ENCODE data around the gene NUDT12.

Gene NUDT12

GRCh38 chr5:103541114-103541513 lies 21.5 kb downstream of the NUDT12 start:
- DNase-seq (ENCODE audit: low read depth in 2 of 2): no peak

GRCh38 chr5:103539376-103540330 lies 22.9 kb downstream of the NUDT12 start:
- no peak for DNase-seq (ENCODE audit: low read depth in 2 of 2)

GRCh38 chr5:103532086-103532734 lies 30.4 kb downstream of the NUDT12 start:
- DNase-seq (ENCODE audit: low read depth in 2 of 2): no peak

GRCh38 chr5:103526164-103526915 lies 36.2 kb downstream of the NUDT12 start:
- DNase-seq (ENCODE audit: low read depth in 2 of 2): no peak

GRCh38 chr5:103525361-103525760 lies 37.2 kb downstream of the NUDT12 start:
- DNase-seq (ENCODE audit: low read depth in 2 of 2): no peak

- DNase-seq (ENCODE audit: low read depth in 2 of 2): no peak
Measured at GRCh38 chr5:103523319-103523718, 39.3 kb downstream of the NUDT12 start.

GRCh38 chr5:103522586-103522985 lies 40.0 kb downstream of the NUDT12 start:
- peak in 1 of 2 experiments; percentile 18 for DNase-seq (ENCODE audit: low read depth in 2 of 2)

GRCh38 chr5:103519550-103519949 lies 43.0 kb downstream of the NUDT12 start:
- no peak for DNase-seq (ENCODE audit: low read depth in 2 of 2)

GRCh38 chr5:103514371-103514770 lies 48.2 kb downstream of the NUDT12 start:
- no peak for DNase-seq (ENCODE audit: low read depth in 2 of 2)

GRCh38 chr5:103513701-103514100 lies 48.9 kb downstream of the NUDT12 start:
- no peak for DNase-seq (ENCODE audit: low read depth in 2 of 2)

- DNase-seq (ENCODE audit: low read depth in 2 of 2): no peak
Measured at GRCh38 chr5:103512500-103512899, 50.1 kb downstream of the NUDT12 start.

GRCh38 chr5:103511554-103511885 lies 51.1 kb downstream of the NUDT12 start:
- no peak for DNase-seq (ENCODE audit: low read depth in 2 of 2)

- no peak for DNase-seq (ENCODE audit: low read depth in 2 of 2)
Measured at GRCh38 chr5:103510851-103511553, 51.6 kb downstream of the NUDT12 start.

GRCh38 chr5:103505581-103506305 lies 56.8 kb downstream of the NUDT12 start:
- DNase-seq (ENCODE audit: low read depth in 2 of 2): peak; percentile 92 to 94

GRCh38 chr5:103503066-103503465 lies 59.5 kb downstream of the NUDT12 start:
- DNase-seq (ENCODE audit: low read depth in 2 of 2): no peak

- no peak for DNase-seq (ENCODE audit: low read depth in 2 of 2)
Measured at GRCh38 chr5:103502662-103503061, 59.9 kb downstream of the NUDT12 start.

All from fibroblast of skin of left biceps (primary cell).